Chondrocyte (in vitro differentiated cells): ENCODE measurements around the gene TRAPPC5. TPM values are rescaled to one million over a fixed set of nuclear protein-coding genes. Genes with fewer than 3 reads are reported as not detected.

Experiments
- DNase-seq: peaks from one replicate; pipeline ENCODE4 v3.0.0; 2021; ENCODE audit warnings: mixed read lengths, low spot score
- H3K27ac Mint-ChIP-seq: one replicate; pipeline ENCODE4 v1.8.0; 2021; ENCODE audit warnings: mild to moderate bottlenecking, moderate library complexity, mixed read lengths; ENCODE audit not compliant: unreplicated experiment
- H3K27me3 Mint-ChIP-seq: 2 replicates; pipeline ENCODE4 v1.8.0; 2021; ENCODE audit warnings: low read depth, mixed read lengths
- H3K36me3 Mint-ChIP-seq: 2 replicates; pipeline ENCODE4 v1.8.0; 2021; ENCODE audit warnings: low read depth, mixed read lengths
- H3K4me1 Mint-ChIP-seq: 2 replicates; pipeline ENCODE4 v1.8.0; 2021; ENCODE audit warnings: low read depth, mild to moderate bottlenecking, mixed read lengths
- H3K4me3 Mint-ChIP-seq: one replicate; pipeline ENCODE4 v1.8.0; 2021; ENCODE audit warnings: mild to moderate bottlenecking, moderate library complexity, mixed read lengths; ENCODE audit not compliant: unreplicated experiment
- H3K9me3 Mint-ChIP-seq: 2 replicates; pipeline ENCODE4 v1.8.0; 2021; ENCODE audit warnings: low read depth, mixed read lengths
- total RNA-seq: library from RNA; stranded (reverse); gene quantifications from 3 replicates; pipeline ENCODE4 v1.2.1, GENCODE V29; 2021
- TF ChIP-seq, protein P1 (sequence below): fragments of 200-600 bp; sonication (generic); IDR thresholded peaks from 2 replicates; pipeline ENCODE4 v1.5.0; 2021; ENCODE audit warnings: antibody characterized with exemption, mild to moderate bottlenecking, moderate library complexity

The TRAPPC5 gene
- total RNA-seq, 1 donor from 2014 or later = 94.3 TPM

DNA sequence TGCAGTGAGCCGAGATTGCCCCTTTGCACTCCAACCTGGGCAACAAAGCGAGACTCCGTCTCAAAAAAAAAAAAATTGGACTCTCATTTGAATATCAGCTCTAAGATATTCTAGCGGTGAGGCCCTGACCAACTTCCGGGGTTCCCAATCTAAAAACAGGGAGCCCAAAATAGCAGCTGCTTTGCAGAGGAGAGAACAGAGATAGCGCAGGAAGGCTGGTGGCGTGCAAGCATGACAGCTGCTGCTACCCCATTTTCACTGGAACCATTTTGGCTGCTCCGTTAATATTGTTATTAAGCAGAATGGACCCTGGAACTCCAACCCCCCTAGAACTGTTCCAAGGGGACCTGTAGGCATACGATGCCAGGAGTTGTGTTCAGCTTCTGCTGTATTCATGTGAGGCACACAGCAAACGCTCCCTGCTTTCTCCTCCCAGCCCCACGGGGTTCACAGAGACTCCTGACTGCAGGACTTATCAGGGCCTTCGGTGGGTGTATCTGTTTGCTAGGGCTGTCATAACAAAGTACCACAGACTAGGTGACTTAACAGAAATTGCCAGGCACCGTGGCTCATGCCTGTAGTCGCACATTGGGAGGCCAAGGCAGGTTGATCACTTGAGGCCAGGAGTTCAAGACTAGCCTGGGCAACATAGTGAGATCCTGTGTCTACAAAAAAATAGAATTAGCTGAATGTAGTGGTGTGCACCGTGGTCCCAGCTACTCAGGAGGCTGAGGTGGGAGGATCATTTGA is 32.2 kb upstream of the TRAPPC5 start:
- Mint-ChIP-seq H3K9me3 (no peaks in the 10 kb centered on the region), H3K36me3 (no peaks in the 10 kb centered on the region), H3K27me3 (peaks cover 14% of the 10 kb centered on the region), H3K4me1 (peaks cover 9% of the 10 kb centered on the region), H3K27ac (no peak overlapping the region), H3K4me3 (no peak overlapping the region)
- DNase-seq = no peak
- TF ChIP-seq, protein P1, sequence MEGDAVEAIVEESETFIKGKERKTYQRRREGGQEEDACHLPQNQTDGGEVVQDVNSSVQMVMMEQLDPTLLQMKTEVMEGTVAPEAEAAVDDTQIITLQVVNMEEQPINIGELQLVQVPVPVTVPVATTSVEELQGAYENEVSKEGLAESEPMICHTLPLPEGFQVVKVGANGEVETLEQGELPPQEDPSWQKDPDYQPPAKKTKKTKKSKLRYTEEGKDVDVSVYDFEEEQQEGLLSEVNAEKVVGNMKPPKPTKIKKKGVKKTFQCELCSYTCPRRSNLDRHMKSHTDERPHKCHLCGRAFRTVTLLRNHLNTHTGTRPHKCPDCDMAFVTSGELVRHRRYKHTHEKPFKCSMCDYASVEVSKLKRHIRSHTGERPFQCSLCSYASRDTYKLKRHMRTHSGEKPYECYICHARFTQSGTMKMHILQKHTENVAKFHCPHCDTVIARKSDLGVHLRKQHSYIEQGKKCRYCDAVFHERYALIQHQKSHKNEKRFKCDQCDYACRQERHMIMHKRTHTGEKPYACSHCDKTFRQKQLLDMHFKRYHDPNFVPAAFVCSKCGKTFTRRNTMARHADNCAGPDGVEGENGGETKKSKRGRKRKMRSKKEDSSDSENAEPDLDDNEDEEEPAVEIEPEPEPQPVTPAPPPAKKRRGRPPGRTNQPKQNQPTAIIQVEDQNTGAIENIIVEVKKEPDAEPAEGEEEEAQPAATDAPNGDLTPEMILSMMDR = no peak

DNA sequence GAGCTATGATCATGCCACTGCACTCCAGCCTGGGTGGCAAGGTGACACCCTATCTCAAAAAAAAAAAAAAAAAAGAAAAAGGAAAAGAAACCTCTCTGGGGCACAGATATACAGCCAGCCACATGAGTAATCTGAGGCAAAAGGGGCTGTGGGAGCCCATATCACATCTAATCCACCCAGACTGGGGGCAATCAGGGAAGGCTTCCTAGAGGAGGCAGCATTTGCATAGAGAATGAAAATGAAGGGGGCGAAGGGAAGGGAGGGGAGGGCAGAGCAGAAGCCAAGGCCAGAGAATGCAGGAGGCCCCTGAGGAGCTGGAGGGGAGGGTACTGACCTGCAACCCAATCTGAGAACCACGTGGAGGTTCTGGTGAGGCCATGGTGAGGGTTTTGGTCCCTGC is 30.5 kb upstream of the TRAPPC5 start:
- H3K27me3 Mint-ChIP-seq = peaks cover 14% of the 10 kb centered on the region
- no peaks in the 10 kb centered on the region for H3K9me3 Mint-ChIP-seq
- DNase-seq = no peak
- peaks cover 9% of the 10 kb centered on the region for H3K4me1 Mint-ChIP-seq
- no peaks in the 10 kb centered on the region for H3K36me3 Mint-ChIP-seq
- H3K27ac Mint-ChIP-seq = no peak overlapping the region
- H3K4me3 Mint-ChIP-seq = no peak overlapping the region
- TF ChIP-seq, protein P1 = no peak

DNA sequence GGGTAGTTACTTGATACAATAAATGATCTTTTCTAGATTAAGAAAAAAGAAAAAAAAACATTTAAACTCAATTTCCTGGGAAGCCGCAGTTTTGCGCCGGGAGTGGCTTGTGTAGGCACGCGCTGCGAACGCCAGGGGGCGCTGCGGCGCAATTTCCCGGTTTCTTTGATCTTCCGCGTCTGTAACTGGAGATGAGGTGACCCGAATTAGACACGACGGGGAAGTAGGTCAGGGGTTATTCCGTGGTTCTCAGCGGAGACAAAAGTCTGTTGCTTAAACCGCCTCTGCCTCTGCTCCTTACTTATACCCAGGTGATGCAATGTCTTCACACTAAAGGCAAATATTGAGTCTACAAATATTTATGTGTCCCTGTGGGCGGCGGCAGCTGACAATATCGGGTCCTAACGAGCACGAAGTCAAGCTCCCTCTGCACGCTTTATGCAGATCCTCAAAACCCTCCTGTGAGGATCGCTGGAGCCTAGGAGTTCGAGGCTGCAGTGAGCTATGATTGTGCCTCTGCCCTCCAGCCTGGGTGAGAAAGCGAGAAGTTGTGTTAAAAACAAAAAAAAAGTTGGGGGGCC is 28.5 kb upstream of the TRAPPC5 start:
- Mint-ChIP-seq H3K27me3 (peaks cover 7% of the 10 kb centered on the region), H3K4me3 (peak overlapping the region; percentile 68), H3K27ac (peak overlapping the region; percentile 77), H3K36me3 (no peaks in the 10 kb centered on the region), H3K4me1 (peaks cover 9% of the 10 kb centered on the region), H3K9me3 (no peaks in the 10 kb centered on the region)
- no peak for DNase-seq
- TF ChIP-seq, protein P1 = peak; percentile 99

DNA sequence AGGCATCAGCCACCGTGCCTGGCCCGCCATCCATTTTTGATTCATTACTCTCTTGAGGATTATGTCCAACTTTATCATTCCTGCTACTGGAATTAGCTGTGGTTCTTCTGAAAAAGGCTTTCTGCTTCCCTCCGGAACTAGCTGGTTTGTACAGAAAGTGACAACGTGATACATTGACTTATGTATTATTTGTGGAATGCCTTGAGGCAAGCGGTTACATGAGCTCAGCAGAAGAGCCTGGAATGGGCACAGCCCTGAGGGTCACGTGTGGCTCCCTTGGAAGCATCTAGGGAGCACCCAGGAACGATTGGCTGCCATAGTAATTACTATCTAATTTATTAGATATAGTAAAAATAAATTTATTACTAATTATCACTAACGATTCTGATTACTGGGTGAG is 26.2 kb upstream of the TRAPPC5 start:
- Mint-ChIP-seq H3K36me3 (no peaks in the 10 kb centered on the region), H3K27me3 (peaks cover 14% of the 10 kb centered on the region), H3K27ac (no peak overlapping the region), H3K4me1 (peaks cover 9% of the 10 kb centered on the region), H3K4me3 (no peak overlapping the region), H3K9me3 (no peaks in the 10 kb centered on the region)
- DNase-seq = no peak
- TF ChIP-seq, protein P1 = no peak

DNA sequence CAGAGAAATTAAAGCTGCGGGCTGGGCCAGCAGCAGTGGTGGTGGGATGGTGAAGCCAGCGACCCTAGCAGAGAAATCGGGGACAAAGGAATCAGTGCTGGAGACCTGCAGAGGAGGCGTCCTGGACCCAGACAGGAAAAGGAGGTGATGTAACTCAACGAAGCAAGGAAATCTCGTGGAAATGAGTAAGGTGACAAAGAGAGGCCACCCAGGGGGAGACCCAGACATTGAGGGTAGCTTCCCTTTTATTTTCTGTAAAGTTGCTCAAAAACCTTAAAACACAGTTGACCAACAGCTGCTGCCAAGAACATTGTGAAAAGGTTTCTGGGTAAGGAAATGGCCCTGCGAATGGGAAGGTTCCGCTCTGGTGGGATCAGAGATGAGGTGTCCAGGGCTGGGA is 25.1 kb upstream of the TRAPPC5 start:
- TF ChIP-seq, protein P1 = no peak
- peaks cover 16% of the 10 kb centered on the region for H3K27me3 Mint-ChIP-seq

More for the DNA sequence above, 25.1 kb upstream of the TRAPPC5 start:
- H3K9me3 Mint-ChIP-seq = no peaks in the 10 kb centered on the region
- peaks cover 9% of the 10 kb centered on the region for H3K4me1 Mint-ChIP-seq
- H3K36me3 Mint-ChIP-seq = no peaks in the 10 kb centered on the region
- no peak overlapping the region for H3K4me3 Mint-ChIP-seq
- DNase-seq = no peak
- H3K27ac Mint-ChIP-seq = no peak overlapping the region
